ENCODE results near the gene THSD7B. TPM values are rescaled to one million over a fixed set of nuclear protein-coding genes. Genes with fewer than 3 reads are reported as not detected.

THSD7B gene
- total and polyA plus RNA-seq, 2 of the 13 experiments (the other 11 are each of a cell fraction or from before 2014, with no cell fraction given), result 0.02 TPM; not detected in 1

- no peak for ATAC-seq
Measured at GRCh38 chr2:137115081-137115794, 349.9 kb downstream of the THSD7B start.

More at GRCh38 chr2:137115081-137115794, 349.9 kb downstream of the THSD7B start:
- DNase-seq (ENCODE audit: low spot score) (no peak), FAIRE-seq (no peak)
- H4K20me1 ChIP-seq (ENCODE audit: insufficient read depth, low read length), result no peaks in the 10 kb centered on the region
- TF ChIP-seq GFI1 (CRISPR knock-in tag; IDR thresholded peaks at IDR 0.05; ENCODE audit: borderline replicate concordance), result no peak
- no peak for TF ChIP-seq U2AF1 (optimal IDR thresholded peaks at IDR 0.05; ENCODE audit: low read depth, low read length)
- no peak for TF ChIP-seq ZFP62 (CRISPR knock-in tag; IDR thresholded peaks at IDR 0.05)
- no peak for TF ChIP-seq ZNF75D (CRISPR knock-in tag; IDR thresholded peaks at IDR 0.05; ENCODE audit: borderline replicate concordance)
- TF ChIP-seq YEATS4 (CRISPR knock-in tag; IDR thresholded peaks at IDR 0.05; ENCODE audit: borderline replicate concordance), result no peak
- TF ChIP-seq HNRNPK (IDR thresholded peaks at IDR 0.05; ENCODE audit: low read depth, low read length, poor library complexity, severe bottlenecking), result no peak
- no peak for TF ChIP-seq MEF2D (CRISPR knock-in tag; IDR thresholded peaks at IDR 0.05)
- no peak for TF ChIP-seq KDM4B (CRISPR knock-in tag; IDR thresholded peaks at IDR 0.05)
- no peak for TF ChIP-seq KLF9 (CRISPR knock-in tag; IDR thresholded peaks at IDR 0.05; ENCODE audit: low read depth)
- TF ChIP-seq ARNTL (CRISPR knock-in tag; IDR thresholded peaks at IDR 0.05), result no peak
- TF ChIP-seq HNRNPH1 (optimal IDR thresholded peaks at IDR 0.05; ENCODE audit: low read depth, low read length), result no peak
- TF ChIP-seq ZNF687 (CRISPR knock-in tag; IDR thresholded peaks at IDR 0.05), result no peak
- TF ChIP-seq TCF7L2 (IDR thresholded peaks at IDR 0.05; ENCODE audit: low read depth, low read length), result no peak
- TF ChIP-seq ZBTB2 (CRISPR knock-in tag; IDR thresholded peaks at IDR 0.05; ENCODE audit: low read depth), result no peak
- no peak for TF ChIP-seq MIER3 (CRISPR knock-in tag; IDR thresholded peaks at IDR 0.05; ENCODE audit: borderline replicate concordance)
- no peaks in the 10 kb centered on the region for H3K4me1 ChIP-seq (ENCODE audit: insufficient read depth, low read length)
- H3K9ac ChIP-seq (ENCODE audit: insufficient read depth, low read depth, low read length), result no peak overlapping the region
- H2AFZ ChIP-seq (ENCODE audit: low read length), result no peak overlapping the region
- H3K4me3 ChIP-seq (replicated peaks in 1 of 3; ENCODE audit: insufficient read depth in 1 of 3, low read depth in 2 of 3, low read length in 3 of 3), result no peak overlapping the region
- ChIA-PET POLR2A (no interaction called here), CTCF (ENCODE audit: low intra/inter-chr PET ratio, low total read pairs) (no interaction called here)
- no peaks in the 10 kb centered on the region for H3K27me3 ChIP-seq (ENCODE audit: control insufficient read depth in 1 of 2, insufficient read depth in 2 of 2, low read length in 2 of 2)
- H3K27ac ChIP-seq (ENCODE audit: extremely low read length, insufficient read depth, low read length), result no peak overlapping the region
- H3K9me3 ChIP-seq (ENCODE audit: low read length), result no peaks in the 10 kb centered on the region
- no peaks in the 10 kb centered on the region for H3K36me3 ChIP-seq (replicated peaks in 1 of 2; ENCODE audit: control insufficient read depth in 1 of 2, insufficient read depth in 2 of 2, low read length in 2 of 2)
- no TSS peak for BruUV-seq (replicated peaks)
- intact Hi-C loops (cut with micrococcal nuclease; ENCODE audit: unreplicated experiment), result no loop called here
- WGBS (ENCODE audit: low lambda C conversion rate), result 35% methylated on average over 10 of the region's 10 CpGs
- no peak overlapping the region for H3K4me2 ChIP-seq (ENCODE audit: low read depth, low read length)
- H3K79me2 ChIP-seq (ENCODE audit: insufficient read depth, low read length), result no peaks in the 10 kb centered on the region
- in situ Hi-C loops (cut with HindIII; ENCODE audit: extremely low pct_ligation_motif_present, low pct_unique_long_range_greater_than_20kb), result no loop called here

Measured in HepG2 (cell line).